ENCODE results near the gene CEMIP.

Gene CEMIP

DNA sequence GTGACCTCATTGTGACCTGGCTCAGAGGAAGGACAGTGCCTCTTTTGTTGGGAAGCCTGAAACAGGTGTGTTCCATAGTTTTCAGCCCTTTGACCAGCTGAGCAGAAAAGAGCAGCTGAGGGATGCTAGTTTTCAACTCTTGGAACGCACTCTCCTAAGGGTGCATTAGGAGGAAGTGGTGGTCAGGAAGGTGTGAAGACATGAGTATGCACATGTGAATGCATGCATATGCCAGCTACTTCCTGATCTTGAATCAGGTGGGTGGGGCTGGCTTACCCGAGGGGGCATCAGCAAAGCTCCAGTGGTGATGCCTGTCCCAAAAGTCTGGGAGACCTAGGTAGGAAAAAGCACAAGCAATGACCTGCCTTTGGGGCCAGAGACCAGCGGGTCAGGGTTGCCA lies 23.3 kb upstream of the CEMIP start:
- no peak overlapping the region for H3K27ac ChIP-seq (ENCODE audit: extremely low read depth, low read depth, low read length)
- no peaks in the 10 kb centered on the region for H3K4me1 ChIP-seq (ENCODE audit: control insufficient read depth, insufficient read depth, low read length)
- POLR2A ChIA-PET: no interaction called here
- no peaks in the 10 kb centered on the region for H3K9me3 ChIP-seq (ENCODE audit: control insufficient read depth, insufficient read depth, low read depth, low read length)
- TF ChIP-seq ZNF610 (tag by site-specific recombination; IDR thresholded peaks at IDR 0.05; ENCODE audit: borderline replicate concordance) (no peak), ZNF266 (tag by site-specific recombination; IDR thresholded peaks at IDR 0.05; ENCODE audit: low read depth) (no peak), ZNF350 (tag by site-specific recombination; IDR thresholded peaks at IDR 0.05) (no peak), ZNF174 (tag by site-specific recombination; IDR thresholded peaks at IDR 0.05) (no peak), ZNF660 (tag by site-specific recombination; IDR thresholded peaks at IDR 0.05) (no peak), REPIN1 (tag by site-specific recombination; IDR thresholded peaks at IDR 0.05; ENCODE audit: low read depth) (no peak), ZNF2 (tag by site-specific recombination; IDR thresholded peaks at IDR 0.05) (no peak), ZNF114 (tag by site-specific recombination; IDR thresholded peaks at IDR 0.05) (no peak), ZNF558 (tag by site-specific recombination; IDR thresholded peaks at IDR 0.05) (no peak), ZNF747 (tag by site-specific recombination; IDR thresholded peaks at IDR 0.05) (no peak), ZBTB21 (tag by site-specific recombination; IDR thresholded peaks at IDR 0.05) (no peak), OSR2 (tag by site-specific recombination; IDR thresholded peaks at IDR 0.05) (no peak), ZNF175 (tag by site-specific recombination; IDR thresholded peaks at IDR 0.05) (no peak), KLF10 (tag by site-specific recombination; IDR thresholded peaks at IDR 0.05) (no peak), ZNF274 (IDR thresholded peaks at IDR 0.05; ENCODE audit: low read length) (no peak), ZNF274 (tag by site-specific recombination; IDR thresholded peaks at IDR 0.05; ENCODE audit: borderline replicate concordance) (no peak)
- no peak overlapping the region for H3K4me3 ChIP-seq (ENCODE audit: low read depth, low read length)
- peaks cover 9 to 11% of the 10 kb centered on the region in 2 experiments for H3K36me3 ChIP-seq (ENCODE audit: control insufficient read depth in 2 of 2, insufficient read depth in 1 of 2, low read length in 2 of 2)
- CTCF ChIA-PET: no interaction called here

DNA sequence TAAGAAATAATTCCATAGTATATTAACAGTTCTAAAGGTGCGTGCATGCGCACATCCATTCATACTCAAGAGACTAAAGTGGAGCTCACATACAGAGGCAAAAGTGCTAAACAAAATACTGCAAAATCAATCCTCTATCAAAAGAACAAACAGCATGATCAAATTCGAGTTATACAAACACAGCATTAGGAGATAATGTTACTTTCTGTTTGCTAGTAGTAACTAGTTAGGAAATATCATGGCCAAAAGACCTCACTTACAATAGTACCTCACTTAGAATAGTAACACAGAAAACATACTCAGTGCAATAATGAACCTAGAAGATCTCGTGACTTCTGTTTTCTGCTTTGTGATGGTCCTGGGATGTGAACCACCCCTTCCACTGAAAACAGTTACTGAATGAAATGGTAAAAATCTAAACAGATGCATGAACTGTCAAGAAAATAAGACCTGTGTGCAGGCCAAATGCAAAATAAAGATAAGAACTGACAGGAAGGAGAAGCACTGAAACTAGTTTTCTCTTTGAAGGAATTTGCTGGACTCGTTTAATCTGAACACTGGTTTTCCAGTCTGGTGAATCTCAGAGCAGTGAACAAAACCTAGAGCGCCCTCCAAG lies 20.9 kb upstream of the CEMIP start:
- CTCF ChIA-PET: interaction anchor here (0.6 to 0.7 kb wide), 2 partner anchors 46 to 191 kb away, joined by 3 to 4 read pairs; no protein-coding TSS in a partner anchor
- H3K27ac ChIP-seq (ENCODE audit: extremely low read depth, low read depth, low read length): no peak overlapping the region

DNA sequence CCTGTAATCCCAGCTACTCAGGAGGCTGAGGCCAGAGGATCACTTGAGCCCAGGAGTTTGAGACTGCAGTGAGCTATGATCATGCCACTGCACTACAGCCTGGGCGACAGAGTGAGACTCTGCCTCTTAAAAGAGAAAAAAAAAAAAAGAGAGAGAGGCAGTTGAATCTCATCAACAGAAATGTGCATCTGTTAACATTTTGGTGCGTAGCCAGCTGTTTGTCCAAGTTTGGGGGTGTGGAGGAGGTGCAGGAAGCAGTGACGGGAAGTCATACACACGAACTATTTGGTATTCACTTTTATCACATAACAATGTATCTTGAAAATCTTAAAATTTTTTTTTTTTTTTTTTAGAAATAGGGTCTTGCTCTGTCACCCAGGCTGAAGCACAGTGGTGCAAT lies 18.2 kb upstream of the CEMIP start:
- Histone ChIP-seq H3K27ac (ENCODE audit: extremely low read depth, low read depth, low read length) (no peak overlapping the region), H3K36me3 (ENCODE audit: control insufficient read depth in 2 of 2, insufficient read depth in 1 of 2, low read length in 2 of 2) (peaks cover 0 to under 1% of the 10 kb centered on the region in 2 experiments; a peak in 1 of 3 replicates), H3K4me3 (ENCODE audit: low read depth, low read length) (no peak overlapping the region), H3K4me1 (ENCODE audit: control insufficient read depth, insufficient read depth, low read length) (no peaks in the 10 kb centered on the region), H3K9me3 (ENCODE audit: control insufficient read depth, insufficient read depth, low read depth, low read length) (no peaks in the 10 kb centered on the region)
- POLR2A ChIA-PET: interaction anchor here (0.7 kb wide), 2 partner anchors 29 to 293 kb away, joined by 3 to 4 read pairs; no protein-coding TSS in a partner anchor
- CTCF ChIA-PET: interaction anchor here (0.6 to 5.1 kb wide), 3 partner anchors 16 to 384 kb away, joined by 4 to 27 read pairs (median 5); no protein-coding TSS in a partner anchor
- TF ChIP-seq, protein P1, sequence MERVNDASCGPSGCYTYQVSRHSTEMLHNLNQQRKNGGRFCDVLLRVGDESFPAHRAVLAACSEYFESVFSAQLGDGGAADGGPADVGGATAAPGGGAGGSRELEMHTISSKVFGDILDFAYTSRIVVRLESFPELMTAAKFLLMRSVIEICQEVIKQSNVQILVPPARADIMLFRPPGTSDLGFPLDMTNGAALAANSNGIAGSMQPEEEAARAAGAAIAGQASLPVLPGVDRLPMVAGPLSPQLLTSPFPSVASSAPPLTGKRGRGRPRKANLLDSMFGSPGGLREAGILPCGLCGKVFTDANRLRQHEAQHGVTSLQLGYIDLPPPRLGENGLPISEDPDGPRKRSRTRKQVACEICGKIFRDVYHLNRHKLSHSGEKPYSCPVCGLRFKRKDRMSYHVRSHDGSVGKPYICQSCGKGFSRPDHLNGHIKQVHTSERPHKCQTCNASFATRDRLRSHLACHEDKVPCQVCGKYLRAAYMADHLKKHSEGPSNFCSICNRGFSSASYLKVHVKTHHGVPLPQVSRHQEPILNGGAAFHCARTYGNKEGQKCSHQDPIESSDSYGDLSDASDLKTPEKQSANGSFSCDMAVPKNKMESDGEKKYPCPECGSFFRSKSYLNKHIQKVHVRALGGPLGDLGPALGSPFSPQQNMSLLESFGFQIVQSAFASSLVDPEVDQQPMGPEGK (tag by site-specific recombination; IDR thresholded peaks at IDR 0.05): no peak
- TF ChIP-seq, protein P2, sequence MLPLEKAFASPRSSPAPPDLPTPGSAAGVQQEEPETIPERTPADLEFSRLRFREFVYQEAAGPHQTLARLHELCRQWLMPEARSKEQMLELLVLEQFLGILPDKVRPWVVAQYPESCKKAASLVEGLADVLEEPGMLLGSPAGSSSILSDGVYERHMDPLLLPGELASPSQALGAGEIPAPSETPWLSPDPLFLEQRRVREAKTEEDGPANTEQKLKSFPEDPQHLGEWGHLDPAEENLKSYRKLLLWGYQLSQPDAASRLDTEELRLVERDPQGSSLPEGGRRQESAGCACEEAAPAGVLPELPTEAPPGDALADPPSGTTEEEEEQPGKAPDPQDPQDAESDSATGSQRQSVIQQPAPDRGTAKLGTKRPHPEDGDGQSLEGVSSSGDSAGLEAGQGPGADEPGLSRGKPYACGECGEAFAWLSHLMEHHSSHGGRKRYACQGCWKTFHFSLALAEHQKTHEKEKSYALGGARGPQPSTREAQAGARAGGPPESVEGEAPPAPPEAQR (tag by site-specific recombination; IDR thresholded peaks at IDR 0.05): no peak
- TF ChIP-seq ZNF776 (tag by site-specific recombination; IDR thresholded peaks at IDR 0.05; ENCODE audit: borderline replicate concordance) (no peak), ZNF785 (tag by site-specific recombination; IDR thresholded peaks at IDR 0.05) (no peak)
- TF ChIP-seq, protein P3, sequence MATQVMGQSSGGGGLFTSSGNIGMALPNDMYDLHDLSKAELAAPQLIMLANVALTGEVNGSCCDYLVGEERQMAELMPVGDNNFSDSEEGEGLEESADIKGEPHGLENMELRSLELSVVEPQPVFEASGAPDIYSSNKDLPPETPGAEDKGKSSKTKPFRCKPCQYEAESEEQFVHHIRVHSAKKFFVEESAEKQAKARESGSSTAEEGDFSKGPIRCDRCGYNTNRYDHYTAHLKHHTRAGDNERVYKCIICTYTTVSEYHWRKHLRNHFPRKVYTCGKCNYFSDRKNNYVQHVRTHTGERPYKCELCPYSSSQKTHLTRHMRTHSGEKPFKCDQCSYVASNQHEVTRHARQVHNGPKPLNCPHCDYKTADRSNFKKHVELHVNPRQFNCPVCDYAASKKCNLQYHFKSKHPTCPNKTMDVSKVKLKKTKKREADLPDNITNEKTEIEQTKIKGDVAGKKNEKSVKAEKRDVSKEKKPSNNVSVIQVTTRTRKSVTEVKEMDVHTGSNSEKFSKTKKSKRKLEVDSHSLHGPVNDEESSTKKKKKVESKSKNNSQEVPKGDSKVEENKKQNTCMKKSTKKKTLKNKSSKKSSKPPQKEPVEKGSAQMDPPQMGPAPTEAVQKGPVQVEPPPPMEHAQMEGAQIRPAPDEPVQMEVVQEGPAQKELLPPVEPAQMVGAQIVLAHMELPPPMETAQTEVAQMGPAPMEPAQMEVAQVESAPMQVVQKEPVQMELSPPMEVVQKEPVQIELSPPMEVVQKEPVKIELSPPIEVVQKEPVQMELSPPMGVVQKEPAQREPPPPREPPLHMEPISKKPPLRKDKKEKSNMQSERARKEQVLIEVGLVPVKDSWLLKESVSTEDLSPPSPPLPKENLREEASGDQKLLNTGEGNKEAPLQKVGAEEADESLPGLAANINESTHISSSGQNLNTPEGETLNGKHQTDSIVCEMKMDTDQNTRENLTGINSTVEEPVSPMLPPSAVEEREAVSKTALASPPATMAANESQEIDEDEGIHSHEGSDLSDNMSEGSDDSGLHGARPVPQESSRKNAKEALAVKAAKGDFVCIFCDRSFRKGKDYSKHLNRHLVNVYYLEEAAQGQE (tag by site-specific recombination; IDR thresholded peaks at IDR 0.05): no peak

More for the DNA sequence above, 20.9 kb upstream of the CEMIP start:
- no peaks in the 10 kb centered on the region for H3K4me1 ChIP-seq (ENCODE audit: control insufficient read depth, insufficient read depth, low read length)
- H3K36me3 ChIP-seq (ENCODE audit: control insufficient read depth in 2 of 2, insufficient read depth in 1 of 2, low read length in 2 of 2): peaks cover 9 to 11% of the 10 kb centered on the region in 2 experiments
- H3K9me3 ChIP-seq (ENCODE audit: control insufficient read depth, insufficient read depth, low read depth, low read length): no peaks in the 10 kb centered on the region
- H3K4me3 ChIP-seq (ENCODE audit: low read depth, low read length): no peak overlapping the region
- TF ChIP-seq ZNF394 (tag by site-specific recombination; IDR thresholded peaks at IDR 0.05; ENCODE audit: borderline replicate concordance): no peak
- TF ChIP-seq ZNF426 (tag by site-specific recombination; IDR thresholded peaks at IDR 0.05): no peak
- TF ChIP-seq, protein P4, sequence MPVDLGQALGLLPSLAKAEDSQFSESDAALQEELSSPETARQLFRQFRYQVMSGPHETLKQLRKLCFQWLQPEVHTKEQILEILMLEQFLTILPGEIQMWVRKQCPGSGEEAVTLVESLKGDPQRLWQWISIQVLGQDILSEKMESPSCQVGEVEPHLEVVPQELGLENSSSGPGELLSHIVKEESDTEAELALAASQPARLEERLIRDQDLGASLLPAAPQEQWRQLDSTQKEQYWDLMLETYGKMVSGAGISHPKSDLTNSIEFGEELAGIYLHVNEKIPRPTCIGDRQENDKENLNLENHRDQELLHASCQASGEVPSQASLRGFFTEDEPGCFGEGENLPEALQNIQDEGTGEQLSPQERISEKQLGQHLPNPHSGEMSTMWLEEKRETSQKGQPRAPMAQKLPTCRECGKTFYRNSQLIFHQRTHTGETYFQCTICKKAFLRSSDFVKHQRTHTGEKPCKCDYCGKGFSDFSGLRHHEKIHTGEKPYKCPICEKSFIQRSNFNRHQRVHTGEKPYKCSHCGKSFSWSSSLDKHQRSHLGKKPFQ (tag by site-specific recombination; IDR thresholded peaks at IDR 0.05): no peak
- no peak for TF ChIP-seq ZNF266 (tag by site-specific recombination; IDR thresholded peaks at IDR 0.05; ENCODE audit: low read depth)
- no peak for TF ChIP-seq ZNF501 (tag by site-specific recombination; IDR thresholded peaks at IDR 0.05)
- POLR2A ChIA-PET: no interaction called here

Measured in HEK293 (cell line).